ENCODE measurements around the gene IMMP2L. TPM values are rescaled to one million over a fixed set of nuclear protein-coding genes. Genes with fewer than 3 reads are reported as not detected.

IMMP2L gene
- total and polyA plus RNA-seq, 2 of the 4 experiments (the other 2 are of a cell fraction) = 5.8 to 9.3 TPM

- H3K4me1 ChIP-seq (ENCODE audit: control insufficient read depth, insufficient read depth, low read length) = no peaks in the 10 kb centered on the region
- no peaks in the 10 kb centered on the region for H3K79me1 ChIP-seq (ENCODE audit: low read depth in 1 of 2, low read length in 2 of 2)
- no peak overlapping the region for H3K9ac ChIP-seq (ENCODE audit: low read depth, low read length)
- H3K36me3 ChIP-seq (ENCODE audit: control insufficient read depth, insufficient read depth, low read length) = no peaks in the 10 kb centered on the region
- H3K14ac ChIP-seq (replicated peaks; ENCODE audit: low read depth, low read length) = no peak overlapping the region
- H3K9me3 ChIP-seq (ENCODE audit: control insufficient read depth, insufficient read depth, low read length) = no peaks in the 10 kb centered on the region
- no peak overlapping the region for H4K5ac ChIP-seq (ENCODE audit: low read depth, low read length)
- H4K91ac ChIP-seq (ENCODE audit: insufficient read depth, low read depth, low read length) = no peak overlapping the region
- no peak overlapping the region for H3K4me2 ChIP-seq (ENCODE audit: low read depth, low read length)
- no peak for TF ChIP-seq FOS (IDR thresholded peaks at IDR 0.05; ENCODE audit: low read depth, low read length)
- TF ChIP-seq RAD21 (IDR thresholded peaks at IDR 0.05; ENCODE audit: low read length) = no peak
- TF ChIP-seq, protein P1, sequence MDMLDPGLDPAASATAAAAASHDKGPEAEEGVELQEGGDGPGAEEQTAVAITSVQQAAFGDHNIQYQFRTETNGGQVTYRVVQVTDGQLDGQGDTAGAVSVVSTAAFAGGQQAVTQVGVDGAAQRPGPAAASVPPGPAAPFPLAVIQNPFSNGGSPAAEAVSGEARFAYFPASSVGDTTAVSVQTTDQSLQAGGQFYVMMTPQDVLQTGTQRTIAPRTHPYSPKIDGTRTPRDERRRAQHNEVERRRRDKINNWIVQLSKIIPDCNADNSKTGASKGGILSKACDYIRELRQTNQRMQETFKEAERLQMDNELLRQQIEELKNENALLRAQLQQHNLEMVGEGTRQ (IDR thresholded peaks at IDR 0.05; ENCODE audit: low read depth, low read length) = no peak
- TF ChIP-seq POLR2A (IDR thresholded peaks at IDR 0.05; ENCODE audit: low read depth, low read length) = no peak
- TF ChIP-seq ELK1 (IDR thresholded peaks at IDR 0.05; ENCODE audit: borderline replicate concordance, low read depth, low read length) = no peak
- no peak for TF ChIP-seq BHLHE40 (IDR thresholded peaks at IDR 0.05; ENCODE audit: low read depth, low read length)
- TF ChIP-seq SMC3 (IDR thresholded peaks at IDR 0.05; ENCODE audit: low read depth, low read length) = no peak
- no peak for TF ChIP-seq CHD1 (IDR thresholded peaks at IDR 0.05; ENCODE audit: low read depth, low read length)
- no peak for TF ChIP-seq MAFK (IDR thresholded peaks at IDR 0.05; ENCODE audit: low read depth, low read length)
- TF ChIP-seq CEBPB (IDR thresholded peaks at IDR 0.05; ENCODE audit: low read depth, low read length) = no peak
- TF ChIP-seq, protein P2, sequence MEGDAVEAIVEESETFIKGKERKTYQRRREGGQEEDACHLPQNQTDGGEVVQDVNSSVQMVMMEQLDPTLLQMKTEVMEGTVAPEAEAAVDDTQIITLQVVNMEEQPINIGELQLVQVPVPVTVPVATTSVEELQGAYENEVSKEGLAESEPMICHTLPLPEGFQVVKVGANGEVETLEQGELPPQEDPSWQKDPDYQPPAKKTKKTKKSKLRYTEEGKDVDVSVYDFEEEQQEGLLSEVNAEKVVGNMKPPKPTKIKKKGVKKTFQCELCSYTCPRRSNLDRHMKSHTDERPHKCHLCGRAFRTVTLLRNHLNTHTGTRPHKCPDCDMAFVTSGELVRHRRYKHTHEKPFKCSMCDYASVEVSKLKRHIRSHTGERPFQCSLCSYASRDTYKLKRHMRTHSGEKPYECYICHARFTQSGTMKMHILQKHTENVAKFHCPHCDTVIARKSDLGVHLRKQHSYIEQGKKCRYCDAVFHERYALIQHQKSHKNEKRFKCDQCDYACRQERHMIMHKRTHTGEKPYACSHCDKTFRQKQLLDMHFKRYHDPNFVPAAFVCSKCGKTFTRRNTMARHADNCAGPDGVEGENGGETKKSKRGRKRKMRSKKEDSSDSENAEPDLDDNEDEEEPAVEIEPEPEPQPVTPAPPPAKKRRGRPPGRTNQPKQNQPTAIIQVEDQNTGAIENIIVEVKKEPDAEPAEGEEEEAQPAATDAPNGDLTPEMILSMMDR (conservative IDR thresholded peaks at IDR 0.05; ENCODE audit: low read depth, low read length) = no peak
- DNase-seq (no peak), ATAC-seq (ENCODE audit: low read depth) (no peak)
- no peak overlapping the region for H2AFZ ChIP-seq (replicated peaks; ENCODE audit: low read length, poor library complexity)
- no peak overlapping the region for H3K27ac ChIP-seq (ENCODE audit: insufficient read depth, low read length)
- H2BK5ac ChIP-seq (ENCODE audit: low read depth, low read length, poor library complexity, severe bottlenecking) = no peak overlapping the region
- POLR2A ChIA-PET (ENCODE audit: unreplicated experiment) = no interaction called here
- no peaks in the 10 kb centered on the region for H4K20me1 ChIP-seq (ENCODE audit: insufficient read depth, low read length)
- dilution Hi-C loops (cut with HindIII; ENCODE audit: low sequenced_read_pairs, unreplicated experiment) = no loop called here
- H2AK5ac ChIP-seq (ENCODE audit: low read depth, low read length) = no peak overlapping the region
- BruUV-seq (replicated peaks) = no TSS peak
- H3K23ac ChIP-seq (ENCODE audit: low read depth, low read length) = no peak overlapping the region
- no peaks in the 10 kb centered on the region for H3K27me3 ChIP-seq (ENCODE audit: control insufficient read depth, insufficient read depth, low read length)
- no peak overlapping the region for H2BK15ac ChIP-seq (ENCODE audit: low read depth, low read length)
- no peak overlapping the region for H2BK20ac ChIP-seq (ENCODE audit: low read depth, low read length)
- no peak overlapping the region for H3K18ac ChIP-seq (ENCODE audit: low read depth, low read length)
- in situ Hi-C loops (cut with MboI; ENCODE audit: low sequenced_read_pairs) = loop anchor here (10.0 kb wide), 1 partner anchor 411 kb away; no protein-coding TSS in a partner anchor
- H4K8ac ChIP-seq (ENCODE audit: low read depth in 2 of 2, low read length in 2 of 2) = no peak overlapping the region
- H3K4ac ChIP-seq (ENCODE audit: low read depth, low read length) = no peak overlapping the region
- no peak overlapping the region for H3K56ac ChIP-seq (ENCODE audit: extremely low read depth, insufficient read depth, low read length)
- no peaks in the 10 kb centered on the region for H3K9me1 ChIP-seq (ENCODE audit: insufficient read depth, low read length)
- no peak overlapping the region for H3K4me3 ChIP-seq (ENCODE audit: insufficient read depth, low read depth, low read length)
- no peak overlapping the region for H2BK120ac ChIP-seq (ENCODE audit: low read depth, low read length)
- intact Hi-C loops (cut with micrococcal nuclease) = no loop called here
- CTCF ChIA-PET = no interaction called here
- H2AK9ac ChIP-seq (replicated peaks; ENCODE audit: low read depth, low read length, poor library complexity) = no peak overlapping the region
These were observed 238.1 kb downstream of the IMMP2L start for GRCh38 chr7:111324228-111324627.
